ENCODE measurements around the gene CLEC18C.
"Not testable (repeated sequence)": the region's sequence is repeated elsewhere in the genome, so short reads cannot be mapped to it uniquely, and the experiment has no call there.

GRCh38 chr16:70190574-70190973 lies 17.0 kb downstream of the CLEC18C start:
- TF ChIP-seq EZH2phosphoT487 (IDR thresholded peaks at IDR 0.05; ENCODE audit: low read length) = not testable (repeated sequence)
- TF ChIP-seq, protein P1, sequence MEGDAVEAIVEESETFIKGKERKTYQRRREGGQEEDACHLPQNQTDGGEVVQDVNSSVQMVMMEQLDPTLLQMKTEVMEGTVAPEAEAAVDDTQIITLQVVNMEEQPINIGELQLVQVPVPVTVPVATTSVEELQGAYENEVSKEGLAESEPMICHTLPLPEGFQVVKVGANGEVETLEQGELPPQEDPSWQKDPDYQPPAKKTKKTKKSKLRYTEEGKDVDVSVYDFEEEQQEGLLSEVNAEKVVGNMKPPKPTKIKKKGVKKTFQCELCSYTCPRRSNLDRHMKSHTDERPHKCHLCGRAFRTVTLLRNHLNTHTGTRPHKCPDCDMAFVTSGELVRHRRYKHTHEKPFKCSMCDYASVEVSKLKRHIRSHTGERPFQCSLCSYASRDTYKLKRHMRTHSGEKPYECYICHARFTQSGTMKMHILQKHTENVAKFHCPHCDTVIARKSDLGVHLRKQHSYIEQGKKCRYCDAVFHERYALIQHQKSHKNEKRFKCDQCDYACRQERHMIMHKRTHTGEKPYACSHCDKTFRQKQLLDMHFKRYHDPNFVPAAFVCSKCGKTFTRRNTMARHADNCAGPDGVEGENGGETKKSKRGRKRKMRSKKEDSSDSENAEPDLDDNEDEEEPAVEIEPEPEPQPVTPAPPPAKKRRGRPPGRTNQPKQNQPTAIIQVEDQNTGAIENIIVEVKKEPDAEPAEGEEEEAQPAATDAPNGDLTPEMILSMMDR (IDR thresholded peaks at IDR 0.05; ENCODE audit: low read length) = not testable (repeated sequence)

All from MM.1S (cell line).